PFSK-1 (cell line): Measurements from ENCODE around the gene FECH.

Experiments used
- FOXP2 ChIP-seq: optimal IDR thresholded peaks from 2 replicates; pipeline ENCODE3; 2011; ENCODE audit warnings: borderline replicate concordance, control low read depth, inconsistent platforms; ENCODE audit not compliant: insufficient read depth; ENCODE audit errors: extremely low read length, extremely low read depth
- POLR2AphosphoS5 ChIP-seq: IDR thresholded peaks from 2 replicates; pipeline ENCODE4 v1.6.1; 2012; ENCODE audit warnings: low read depth, mild to moderate bottlenecking, control low read depth, low read length, moderate library complexity
- REST ChIP-seq, 2 experiments: IDR thresholded peaks; 2 replicates each; pipeline versions ENCODE4 v1.6.1 to v1.8.0; 2011 to 2012; ENCODE audit warnings: low read depth in 2 of 2, low read length in 2 of 2, control low read depth in 1 of 2, inconsistent platforms in 1 of 2, mild to moderate bottlenecking in 1 of 2, moderate library complexity in 1 of 2; ENCODE audit not compliant: insufficient read depth in 1 of 2
- SIN3A ChIP-seq: IDR thresholded peaks from 2 replicates; pipeline ENCODE4 v1.6.1; 2012; ENCODE audit warnings: mild to moderate bottlenecking, low read length, moderate library complexity, borderline replicate concordance; ENCODE audit not compliant: insufficient read depth
- TAF1 ChIP-seq: IDR thresholded peaks from 2 replicates; pipeline ENCODE4 v1.6.1; 2012; ENCODE audit warnings: low read length, control low read depth, borderline replicate concordance; ENCODE audit not compliant: insufficient read depth

- TF ChIP-seq POLR2AphosphoS5 (no peak), REST (IDR thresholded peaks at IDR 0.05; ENCODE audit: insufficient read depth in 1 of 2, low read depth in 2 of 2, low read length in 2 of 2) (no peak), SIN3A (no peak), FOXP2 (no peak), TAF1 (no peak)
These were observed 41.4 kb downstream of the FECH start for GRCh38 chr18:57544936-57545660.
